ENCODE measurements around the gene NLRC5. TPM values are rescaled to one million over a fixed set of nuclear protein-coding genes. Genes with fewer than 3 reads are reported as not detected.
"Not testable (repeated sequence)": the region's sequence is repeated elsewhere in the genome, so short reads cannot be mapped to it uniquely, and the experiment has no call there.

NLRC5 gene
- polyA plus RNA-seq, 10 donors: 2.4 to 11.2 (median 4.9) TPM

- DNase-seq: no peak
Measured at GRCh38 chr16:56961851-56962281, 27.5 kb upstream of the NLRC5 start, which contains the start of gene CETP. Gene CETP, plus strand, starts transcription at chr16:56961950. Its CDS starts 30 bp downstream, at chr16:56961980.

- DNase-seq: peak in 2 of 3 donors; percentile 71 to 78
Measured at GRCh38 chr16:56964243-56965148, 24.9 kb upstream of the NLRC5 start.

GRCh38 chr16:56965149-56966092 is 23.9 kb upstream of the NLRC5 start:
- DNase-seq: no peak

GRCh38 chr16:56966093-56966475 is 23.3 kb upstream of the NLRC5 start:
- DNase-seq: peak in 1 of 3 donors; percentile 75

- no peak for DNase-seq
Measured at GRCh38 chr16:56967733-56968132, 21.6 kb upstream of the NLRC5 start.

GRCh38 chr16:56969769-56970168 is 19.6 kb upstream of the NLRC5 start:
- DNase-seq: no peak

GRCh38 chr16:56970934-56971767 is 18.2 kb upstream of the NLRC5 start:
- DNase-seq: no peak

GRCh38 chr16:56971768-56972043 is 17.7 kb upstream of the NLRC5 start:
- DNase-seq: no peak

GRCh38 chr16:56972403-56973293 is 16.7 kb upstream of the NLRC5 start:
- peak in 1 of 3 donors; percentile 53 for DNase-seq

GRCh38 chr16:56973294-56973689 is 16.1 kb upstream of the NLRC5 start:
- no peak for DNase-seq

GRCh38 chr16:56973899-56974298 is 15.5 kb upstream of the NLRC5 start:
- DNase-seq: not testable (repeated sequence)

GRCh38 chr16:56974549-56975300 is 14.6 kb upstream of the NLRC5 start:
- DNase-seq: no peak

- no peak for DNase-seq
Measured at GRCh38 chr16:56975714-56976113, 13.6 kb upstream of the NLRC5 start.

- DNase-seq: no peak
Measured at GRCh38 chr16:56977216-56977615, 12.1 kb upstream of the NLRC5 start.

- no peak for DNase-seq
Measured at GRCh38 chr16:56977823-56978430, 11.4 kb upstream of the NLRC5 start.

GRCh38 chr16:56980201-56980535 is 9.2 kb upstream of the NLRC5 start:
- DNase-seq: no peak

- peak in 1 of 3 donors; percentile 47 for DNase-seq
Measured at GRCh38 chr16:56980792-56981724, 8.3 kb upstream of the NLRC5 start.

- no peak for DNase-seq
Measured at GRCh38 chr16:56981729-56982271, 7.6 kb upstream of the NLRC5 start.

All from muscle of back (tissue), 11 donors.